Type B pancreatic cell (in vitro differentiated cells): ENCODE data around the gene PHF13. TPM values are rescaled to one million over a fixed set of nuclear protein-coding genes. Genes with fewer than 3 reads are reported as not detected.

Source experiments
- DNase-seq: peaks from one replicate; pipeline ENCODE4 v3.0.0; 2021; ENCODE audit warnings: mixed read lengths; ENCODE audit not compliant: unreplicated experiment; ENCODE audit errors: extremely low spot score
- H3K27ac Mint-ChIP-seq: 2 replicates; pipeline ENCODE4 v1.8.0; 2021; ENCODE audit warnings: mild to moderate bottlenecking, mixed read lengths
- H3K27me3 Mint-ChIP-seq: 2 replicates; pipeline ENCODE4 v1.8.0; 2021; ENCODE audit warnings: mixed read lengths
- H3K36me3 Mint-ChIP-seq: 2 replicates; pipeline ENCODE4 v1.8.0; 2021; ENCODE audit warnings: mixed read lengths
- H3K4me1 Mint-ChIP-seq: one replicate; pipeline ENCODE4 v1.8.0; 2021; ENCODE audit warnings: mixed read lengths; ENCODE audit not compliant: unreplicated experiment
- H3K4me3 Mint-ChIP-seq: 2 replicates; pipeline ENCODE4 v1.8.0; 2021; ENCODE audit warnings: mild to moderate bottlenecking, mixed read lengths
- H3K9me3 Mint-ChIP-seq: 2 replicates; pipeline ENCODE4 v1.8.0; 2021; ENCODE audit warnings: mixed read lengths
- total RNA-seq: library from RNA; stranded (reverse); gene quantifications from 2 replicates; pipeline ENCODE4 v1.2.1, GENCODE V29; 2021; ENCODE audit warnings: low replicate concordance
- TF ChIP-seq, protein P1 (sequence below): fragments of 200-600 bp; sonication (generic); conservative IDR thresholded peaks from 2 replicates; pipeline ENCODE4 v1.5.0; 2021; ENCODE audit warnings: antibody characterized with exemption, mild to moderate bottlenecking

Gene PHF13
- total RNA-seq, 1 donor from 2014 or later, result 21.2 TPM

DNA sequence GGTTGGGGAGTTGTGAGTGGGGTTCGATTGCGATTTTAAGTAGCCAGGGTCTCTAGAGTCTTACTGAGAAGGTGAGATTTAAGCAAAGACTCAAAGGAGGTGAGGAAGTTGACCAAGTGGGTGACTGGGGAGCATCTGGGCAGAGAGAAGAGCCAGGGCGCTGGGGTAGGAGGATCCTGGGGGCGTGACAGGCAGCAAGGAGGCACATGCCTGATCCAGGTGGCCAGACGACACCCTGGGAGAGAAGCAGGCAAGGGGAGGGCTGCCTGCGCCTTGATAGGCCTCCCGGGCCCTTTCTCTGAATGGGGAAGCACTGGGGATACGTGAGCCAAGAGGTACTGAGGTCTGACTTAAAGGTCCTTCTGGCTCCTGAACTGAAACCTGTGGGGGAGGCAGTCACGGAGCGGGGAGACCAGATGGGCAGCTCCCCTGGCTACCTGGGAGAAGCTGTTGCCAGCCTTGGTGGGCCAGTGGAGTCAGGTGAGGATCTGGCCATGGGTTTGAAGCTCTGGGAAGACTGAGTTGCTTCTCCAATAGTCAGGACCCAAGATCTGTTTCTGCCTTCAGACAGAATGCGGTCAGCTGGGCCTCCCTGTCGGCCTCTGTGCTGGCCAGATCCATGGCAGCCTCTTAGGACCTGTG lies 28.3 kb upstream of the PHF13 start:
- Mint-ChIP-seq H3K9me3 (no peaks in the 10 kb centered on the region), H3K4me3 (no peak overlapping the region), H3K4me1 (peaks cover 15% of the 10 kb centered on the region), H3K27me3 (no peaks in the 10 kb centered on the region), H3K27ac (peak overlapping the region; percentile 58), H3K36me3 (no peaks in the 10 kb centered on the region)
- no peak for DNase-seq
- TF ChIP-seq, protein P1, sequence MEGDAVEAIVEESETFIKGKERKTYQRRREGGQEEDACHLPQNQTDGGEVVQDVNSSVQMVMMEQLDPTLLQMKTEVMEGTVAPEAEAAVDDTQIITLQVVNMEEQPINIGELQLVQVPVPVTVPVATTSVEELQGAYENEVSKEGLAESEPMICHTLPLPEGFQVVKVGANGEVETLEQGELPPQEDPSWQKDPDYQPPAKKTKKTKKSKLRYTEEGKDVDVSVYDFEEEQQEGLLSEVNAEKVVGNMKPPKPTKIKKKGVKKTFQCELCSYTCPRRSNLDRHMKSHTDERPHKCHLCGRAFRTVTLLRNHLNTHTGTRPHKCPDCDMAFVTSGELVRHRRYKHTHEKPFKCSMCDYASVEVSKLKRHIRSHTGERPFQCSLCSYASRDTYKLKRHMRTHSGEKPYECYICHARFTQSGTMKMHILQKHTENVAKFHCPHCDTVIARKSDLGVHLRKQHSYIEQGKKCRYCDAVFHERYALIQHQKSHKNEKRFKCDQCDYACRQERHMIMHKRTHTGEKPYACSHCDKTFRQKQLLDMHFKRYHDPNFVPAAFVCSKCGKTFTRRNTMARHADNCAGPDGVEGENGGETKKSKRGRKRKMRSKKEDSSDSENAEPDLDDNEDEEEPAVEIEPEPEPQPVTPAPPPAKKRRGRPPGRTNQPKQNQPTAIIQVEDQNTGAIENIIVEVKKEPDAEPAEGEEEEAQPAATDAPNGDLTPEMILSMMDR, result no peak

DNA sequence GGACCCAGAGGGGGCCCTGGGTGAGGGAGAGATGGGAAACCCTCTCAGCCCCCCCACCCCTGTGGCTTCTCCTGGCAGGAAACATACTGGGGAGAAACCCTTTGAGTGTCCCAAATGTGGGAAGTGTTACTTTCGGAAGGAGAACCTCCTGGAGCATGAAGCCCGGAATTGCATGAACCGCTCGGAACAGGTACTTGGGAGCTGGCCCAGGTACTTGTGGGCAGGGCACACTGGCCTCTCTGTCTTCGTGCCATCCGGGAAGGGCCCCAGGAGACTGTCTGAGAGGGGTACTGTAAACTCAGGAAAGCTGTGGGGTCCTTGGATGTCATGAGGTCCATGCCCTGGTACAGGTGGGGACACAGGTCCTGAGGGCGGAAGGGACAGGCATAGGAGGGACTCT lies 27.7 kb upstream of the PHF13 start:
- H3K27ac Mint-ChIP-seq, result no peak overlapping the region
- no peaks in the 10 kb centered on the region for H3K9me3 Mint-ChIP-seq
- H3K27me3 Mint-ChIP-seq, result no peaks in the 10 kb centered on the region
- H3K4me3 Mint-ChIP-seq, result no peak overlapping the region
- H3K4me1 Mint-ChIP-seq, result peaks cover 10% of the 10 kb centered on the region
- H3K36me3 Mint-ChIP-seq, result no peaks in the 10 kb centered on the region
- TF ChIP-seq, protein P1, result no peak
- no peak for DNase-seq

DNA sequence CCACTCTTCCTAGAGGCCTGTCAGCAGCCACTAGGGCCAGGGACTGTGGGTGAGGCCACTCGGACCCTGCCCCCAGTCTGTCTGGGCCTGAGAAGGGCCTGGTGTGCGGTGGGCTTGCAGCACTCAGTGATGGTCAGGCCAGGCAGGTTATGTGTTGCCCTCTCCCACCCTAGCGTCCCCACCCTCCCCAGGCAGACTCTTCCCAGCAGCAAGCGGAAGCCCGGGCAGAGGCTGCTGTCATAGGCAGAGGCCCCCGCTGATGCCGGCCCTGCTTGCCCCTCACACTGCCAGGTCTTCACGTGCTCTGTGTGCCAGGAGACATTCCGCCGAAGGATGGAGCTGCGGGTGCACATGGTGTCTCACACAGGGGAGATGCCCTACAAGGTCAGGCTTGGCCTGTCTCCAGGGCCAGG lies 27.1 kb upstream of the PHF13 start:
- DNase-seq, result no peak
- Mint-ChIP-seq H3K9me3 (no peaks in the 10 kb centered on the region), H3K27me3 (no peaks in the 10 kb centered on the region), H3K36me3 (no peaks in the 10 kb centered on the region), H3K27ac (no peak overlapping the region), H3K4me3 (no peak overlapping the region), H3K4me1 (peaks cover 9% of the 10 kb centered on the region)
- TF ChIP-seq, protein P1, result no peak

DNA sequence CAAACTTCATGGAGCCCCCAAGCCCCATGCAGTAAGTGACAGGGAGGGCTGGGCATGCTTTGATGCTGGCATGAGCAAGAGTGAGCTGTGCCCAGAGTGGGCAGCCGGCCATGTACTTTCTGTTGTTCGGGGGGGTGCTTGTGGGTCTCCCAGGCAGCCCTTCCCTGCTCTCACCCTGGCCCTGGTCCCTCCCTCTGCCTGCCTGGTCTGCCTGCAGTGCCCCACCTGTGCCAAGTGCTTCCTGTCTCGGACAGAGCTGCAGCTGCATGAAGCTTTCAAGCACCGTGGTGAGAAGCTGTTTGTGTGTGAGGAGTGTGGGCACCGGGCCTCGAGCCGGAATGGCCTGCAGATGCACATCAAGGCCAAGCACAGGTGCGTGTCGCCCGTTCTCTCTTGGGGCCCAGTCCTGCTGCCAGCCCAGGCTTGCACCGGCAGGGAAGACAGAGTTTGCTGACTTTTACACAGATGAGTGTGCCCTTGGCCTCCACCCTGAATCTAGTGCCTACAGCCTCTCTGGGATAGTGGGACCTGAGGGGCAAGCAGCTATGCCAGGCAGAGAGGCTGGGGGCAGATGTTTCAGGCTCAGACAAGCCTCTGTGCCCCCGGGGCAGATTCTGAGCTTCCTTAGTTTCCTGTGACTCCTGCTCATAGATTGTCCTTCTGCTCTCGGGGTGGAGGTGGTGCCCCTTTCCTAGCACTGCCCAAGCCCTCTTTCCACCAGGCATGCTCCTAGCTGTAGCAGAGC lies 26.1 kb upstream of the PHF13 start:
- no peak overlapping the region for H3K4me3 Mint-ChIP-seq
- H3K9me3 Mint-ChIP-seq, result no peaks in the 10 kb centered on the region
- H3K4me1 Mint-ChIP-seq, result peaks cover 2% of the 10 kb centered on the region
- no peaks in the 10 kb centered on the region for H3K27me3 Mint-ChIP-seq
- DNase-seq, result no peak
- H3K36me3 Mint-ChIP-seq, result no peaks in the 10 kb centered on the region
- TF ChIP-seq, protein P1, result no peak
- H3K27ac Mint-ChIP-seq, result peak overlapping the region; percentile 56

DNA sequence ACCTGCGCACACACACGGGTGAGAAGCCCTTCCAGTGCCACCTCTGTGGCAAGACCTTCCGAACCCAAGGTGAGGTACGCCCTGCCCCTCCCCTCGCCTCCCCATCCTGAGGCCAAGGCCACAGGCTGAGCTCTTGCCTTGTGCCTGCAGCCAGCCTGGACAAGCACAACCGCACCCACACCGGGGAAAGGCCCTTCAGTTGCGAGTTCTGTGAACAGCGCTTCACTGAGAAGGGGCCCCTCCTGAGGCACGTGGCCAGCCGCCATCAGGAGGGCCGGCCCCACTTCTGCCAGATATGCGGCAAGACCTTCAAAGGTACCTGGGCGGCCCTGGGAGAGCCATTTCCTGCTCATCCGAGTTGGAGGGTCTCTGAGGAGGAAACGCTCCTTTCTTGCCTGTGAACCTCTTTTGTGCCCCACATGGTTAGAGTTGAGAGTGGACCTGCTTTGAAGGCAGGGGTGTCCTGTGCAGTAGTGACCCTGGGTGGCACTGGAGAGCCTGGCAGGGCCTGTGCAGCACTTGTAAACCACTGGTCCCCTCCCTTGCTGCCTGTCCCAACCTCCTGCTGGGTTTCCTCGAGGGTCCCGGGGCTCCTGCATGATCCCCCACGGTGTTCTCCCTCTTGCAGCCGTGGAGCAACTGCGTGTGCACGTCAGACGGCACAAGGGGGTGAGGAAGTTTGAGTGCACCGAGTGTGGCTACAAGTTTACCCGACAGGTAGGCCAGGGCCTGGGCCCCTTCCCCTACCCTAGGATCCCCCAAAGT lies 25.2 kb upstream of the PHF13 start:
- TF ChIP-seq, protein P1, result no peak
- Mint-ChIP-seq H3K4me3 (no peak overlapping the region), H3K27me3 (no peaks in the 10 kb centered on the region), H3K4me1 (no peaks in the 10 kb centered on the region), H3K27ac (peak overlapping the region; percentile 56), H3K9me3 (no peaks in the 10 kb centered on the region), H3K36me3 (no peaks in the 10 kb centered on the region)
- DNase-seq, result no peak
